GM18517 (cell line): ENCODE data around the gene B3GNT9.

ENCODE experiments used
- ATAC-seq: cut with Tn5 transposase; IDR thresholded peaks from one replicate; pipeline ENCODE4 v1.9.1; 2021; ENCODE audit warnings: mild to moderate bottlenecking, moderate library complexity; ENCODE audit not compliant: unreplicated experiment

Gene B3GNT9

GRCh38 chr16:67116388-67117311, 34.1 kb downstream of the B3GNT9 start:
- no peak for ATAC-seq

- ATAC-seq, result no peak
These were observed 35.2 kb downstream of the B3GNT9 start for GRCh38 chr16:67115639-67116038.

- ATAC-seq, result no peak
These were observed 36.0 kb downstream of the B3GNT9 start for GRCh38 chr16:67114793-67115192.

- no peak for ATAC-seq
These were observed 38.0 kb downstream of the B3GNT9 start for GRCh38 chr16:67112591-67113399.

- ATAC-seq, result no peak
These were observed 38.8 kb downstream of the B3GNT9 start for GRCh38 chr16:67111951-67112444.

GRCh38 chr16:67109407-67110135, 41.2 kb downstream of the B3GNT9 start, which contains the start of gene PHAF1:
Gene PHAF1, plus strand, starts transcription at chr16:67109941. Its CDS starts 235 bp downstream, at chr16:67110176.
- peak; percentile 71 for ATAC-seq

- ATAC-seq, result no peak
These were observed 41.8 kb downstream of the B3GNT9 start for GRCh38 chr16:67108931-67109406.

- ATAC-seq, result no peak
These were observed 42.3 kb downstream of the B3GNT9 start for GRCh38 chr16:67108489-67108888.

- ATAC-seq, result no peak
These were observed 44.9 kb downstream of the B3GNT9 start for GRCh38 chr16:67105881-67106280.

GRCh38 chr16:67105246-67105645, 45.6 kb downstream of the B3GNT9 start:
- no peak for ATAC-seq

- no peak for ATAC-seq
These were observed 46.0 kb downstream of the B3GNT9 start for GRCh38 chr16:67104845-67105244.

GRCh38 chr16:67104061-67104460, 46.7 kb downstream of the B3GNT9 start:
- ATAC-seq, result no peak

GRCh38 chr16:67101311-67102082, 49.3 kb downstream of the B3GNT9 start:
- ATAC-seq, result no peak

GRCh38 chr16:67100569-67101310, 50.1 kb downstream of the B3GNT9 start:
- ATAC-seq, result no peak

- no peak for ATAC-seq
These were observed 52.2 kb downstream of the B3GNT9 start for GRCh38 chr16:67098599-67098998.
